CD4-positive, alpha-beta T cell treated with Interleukin-17A for 4 hours (primary cell): ENCODE measurements around the gene SIDT1.

Experiments used
- DNase-seq: peaks from one replicate; pipeline ENCODE4 v3.0.0-alpha.2; 2020; ENCODE audit warnings: mixed read lengths

Gene SIDT1

GRCh38 chr3:113546414-113546893 is 14.1 kb downstream of the SIDT1 start:
- DNase-seq, result no peak

- DNase-seq, result no peak
Measured at GRCh38 chr3:113548501-113548900, 16.1 kb downstream of the SIDT1 start.

- no peak for DNase-seq
Measured at GRCh38 chr3:113551820-113552219, 19.5 kb downstream of the SIDT1 start.

- peak; percentile 51 for DNase-seq
Measured at GRCh38 chr3:113552851-113553250, 20.5 kb downstream of the SIDT1 start.

- no peak for DNase-seq
Measured at GRCh38 chr3:113555138-113555537, 22.8 kb downstream of the SIDT1 start.

GRCh38 chr3:113556316-113556945 is 24.1 kb downstream of the SIDT1 start:
- no peak for DNase-seq

GRCh38 chr3:113556946-113557335 is 24.6 kb downstream of the SIDT1 start:
- no peak for DNase-seq

- no peak for DNase-seq
Measured at GRCh38 chr3:113557374-113557773, 25.0 kb downstream of the SIDT1 start.

GRCh38 chr3:113559009-113559408 is 26.7 kb downstream of the SIDT1 start:
- no peak for DNase-seq

- no peak for DNase-seq
Measured at GRCh38 chr3:113560271-113560670, 27.9 kb downstream of the SIDT1 start.

GRCh38 chr3:113560831-113561623 is 28.7 kb downstream of the SIDT1 start:
- DNase-seq, result no peak

GRCh38 chr3:113565555-113565954 is 33.2 kb downstream of the SIDT1 start:
- DNase-seq, result no peak

GRCh38 chr3:113570158-113570557 is 37.8 kb downstream of the SIDT1 start:
- DNase-seq, result no peak

GRCh38 chr3:113571360-113571759 is 39.0 kb downstream of the SIDT1 start:
- DNase-seq, result no peak

GRCh38 chr3:113573728-113574127 is 41.4 kb downstream of the SIDT1 start:
- no peak for DNase-seq

GRCh38 chr3:113574213-113574612 is 41.9 kb downstream of the SIDT1 start:
- no peak for DNase-seq

- no peak for DNase-seq
Measured at GRCh38 chr3:113575206-113575605, 42.9 kb downstream of the SIDT1 start.

- DNase-seq, result no peak
Measured at GRCh38 chr3:113585228-113585627, 52.9 kb downstream of the SIDT1 start.

- no peak for DNase-seq
Measured at GRCh38 chr3:113585720-113586119, 53.4 kb downstream of the SIDT1 start.

- no peak for DNase-seq
Measured at GRCh38 chr3:113588806-113589205, 56.5 kb downstream of the SIDT1 start.

- no peak for DNase-seq
Measured at GRCh38 chr3:113589971-113590370, 57.6 kb downstream of the SIDT1 start.

GRCh38 chr3:113590983-113591382 is 58.6 kb downstream of the SIDT1 start:
- no peak for DNase-seq

- no peak for DNase-seq
Measured at GRCh38 chr3:113594066-113594465, 61.7 kb downstream of the SIDT1 start.

- DNase-seq, result no peak
Measured at GRCh38 chr3:113597596-113598354, 65.4 kb downstream of the SIDT1 start.
